Neural progenitor cell (in vitro differentiated cells): ENCODE measurements around the gene MCCC2. TPM values are rescaled to one million over a fixed set of nuclear protein-coding genes. Genes with fewer than 3 reads are reported as not detected.
"Not testable (repeated sequence)": the region's sequence is repeated elsewhere in the genome, so short reads cannot be mapped to it uniquely, and the experiment has no call there.

Experiments
- DNase-seq: peaks from one replicate; pipeline ENCODE4 v3.0.0-alpha.2; 2016; ENCODE audit warnings: low spot score
- H2AFZ ChIP-seq: fragments of 200-600 bp; sonication (generic); replicated peaks from 2 replicates; pipeline ENCODE4 v1.6.1; 2016; ENCODE audit warnings: antibody characterized with exemption
- H3F3A ChIP-seq: fragments of 200-600 bp; sonication (generic); 2 replicates; pipeline ENCODE4 v1.6.1; 2016; ENCODE audit warnings: antibody characterized with exemption, low read depth
- H3K27ac ChIP-seq: fragments of 200-600 bp; sonication (generic); 2 replicates; pipeline ENCODE4 v1.5.1; 2016; ENCODE audit warnings: mild to moderate bottlenecking
- H3K27me3 ChIP-seq: fragments of 200-600 bp; sonication (generic); 2 replicates; pipeline ENCODE4 v1.6.1; 2016; ENCODE audit warnings: mild to moderate bottlenecking, moderate library complexity
- H3K36me3 ChIP-seq: fragments of 200-600 bp; sonication (generic); 2 replicates; pipeline ENCODE4 v1.5.1; 2016
- H3K4me1 ChIP-seq: fragments of 200-600 bp; sonication (generic); 2 replicates; pipeline ENCODE4 v1.6.1; 2016; ENCODE audit warnings: mixed run types
- H3K4me2 ChIP-seq: fragments of 200-600 bp; sonication (generic); 2 replicates; pipeline ENCODE4 v1.6.1; 2016
- H3K4me3 ChIP-seq: fragments of 200-600 bp; sonication (generic); 2 replicates; pipeline ENCODE4 v1.5.1; 2016
- H3K79me2 ChIP-seq: fragments of 200-600 bp; sonication (generic); 2 replicates; pipeline ENCODE4 v1.6.1; 2016; ENCODE audit warnings: low read depth
- H3K9ac ChIP-seq: fragments of 200-600 bp; sonication (generic); 2 replicates; pipeline ENCODE4 v1.6.1; 2016
- H3K9me3 ChIP-seq: fragments of 200-600 bp; sonication (generic); 2 replicates; pipeline ENCODE4 v1.5.1; 2016; ENCODE audit warnings: low read depth
- H4K20me1 ChIP-seq: fragments of 200-600 bp; sonication (generic); 2 replicates; pipeline ENCODE4 v1.6.1; 2016; ENCODE audit warnings: low read depth
- H3K27ac Mint-ChIP-seq: 3 replicates; pipeline ENCODE4 v1.8.0; 2021; ENCODE audit warnings: mixed read lengths
- H3K27me3 Mint-ChIP-seq: 2 replicates; pipeline ENCODE4 v1.8.0; 2022; ENCODE audit warnings: low read depth, mild to moderate bottlenecking, inconsistent platforms, moderate library complexity, mixed read lengths; ENCODE audit not compliant: insufficient read depth
- H3K36me3 Mint-ChIP-seq: 3 replicates; pipeline ENCODE4 v1.8.0; 2021; ENCODE audit warnings: mixed read lengths
- H3K4me1 Mint-ChIP-seq: 3 replicates; pipeline ENCODE4 v1.8.0; 2021; ENCODE audit warnings: mixed read lengths
- H3K4me3 Mint-ChIP-seq: 3 replicates; pipeline ENCODE4 v1.8.0; 2021; ENCODE audit warnings: mild to moderate bottlenecking, moderate library complexity, mixed read lengths
- H3K9me3 Mint-ChIP-seq: 3 replicates; pipeline ENCODE4 v1.8.0; 2020; ENCODE audit warnings: mixed read lengths
- CTCF ChIP-seq: fragments of 200-600 bp; sonication (generic); IDR thresholded peaks from 2 replicates; pipeline ENCODE4 v1.5.1; 2017; ENCODE audit warnings: antibody characterized with exemption, mild to moderate bottlenecking
- EZH2 ChIP-seq: fragments of 200-600 bp; sonication (generic); IDR thresholded peaks from 2 replicates; pipeline ENCODE4 v1.6.1; 2017; ENCODE audit warnings: antibody characterized with exemption, mild to moderate bottlenecking, moderate library complexity
- EZH2phosphoT487 ChIP-seq: fragments of 200-600 bp; sonication (generic); IDR thresholded peaks from 2 replicates; pipeline ENCODE4 v1.6.1; 2017; ENCODE audit warnings: antibody characterized with exemption
- total RNA-seq: library from RNA; depleted of rRNA; stranded (reverse); fragments of >200 nt; gene quantifications from 2 replicates; pipeline ENCODE4 v1.2.3, GENCODE V29; 2015; ENCODE audit warnings: low replicate concordance

Gene MCCC2
- total RNA-seq, 1 donor from 2014 or later: 19.8 TPM

- H3K79me2 ChIP-seq: no peaks in the 10 kb centered on the region
- no peaks in the 10 kb centered on the region for H3K4me1 ChIP-seq
- Mint-ChIP-seq H3K4me1 (no peaks in the 10 kb centered on the region), H3K9me3 (no peaks in the 10 kb centered on the region), H3K27me3 (no peaks in the 10 kb centered on the region), H3K4me3 (no peak overlapping the region), H3K27ac (no peak overlapping the region), H3K36me3 (peaks cover 10% of the 10 kb centered on the region)
- H3K9ac ChIP-seq: no peak overlapping the region
- TF ChIP-seq EZH2phosphoT487: no peak
- H3F3A ChIP-seq: no peaks in the 10 kb centered on the region
- no peak overlapping the region for H3K27ac ChIP-seq
- H3K4me3 ChIP-seq: no peak overlapping the region
- no peaks in the 10 kb centered on the region for H3K36me3 ChIP-seq
- H2AFZ ChIP-seq: no peak overlapping the region
- H4K20me1 ChIP-seq: no peaks in the 10 kb centered on the region
- no peak for DNase-seq
- H3K27me3 ChIP-seq: no peaks in the 10 kb centered on the region
- no peaks in the 10 kb centered on the region for H3K9me3 ChIP-seq
- H3K4me2 ChIP-seq: no peak overlapping the region
Measured at GRCh38 chr5:71662381-71662780, 75.2 kb downstream of the MCCC2 start.

- Mint-ChIP-seq H3K27me3 (no peaks in the 10 kb centered on the region), H3K4me3 (no peak overlapping the region), H3K27ac (peak overlapping the region; percentile 89), H3K9me3 (no peaks in the 10 kb centered on the region), H3K36me3 (peaks cover 1% of the 10 kb centered on the region), H3K4me1 (no peaks in the 10 kb centered on the region)
- DNase-seq: no peak
- Histone ChIP-seq H3F3A (no peaks in the 10 kb centered on the region), H4K20me1 (no peaks in the 10 kb centered on the region), H3K79me2 (no peaks in the 10 kb centered on the region), H2AFZ (no peak overlapping the region), H3K4me1 (no peaks in the 10 kb centered on the region), H3K36me3 (no peaks in the 10 kb centered on the region), H3K4me2 (no peak overlapping the region), H3K9ac (no peak overlapping the region), H3K27ac (no peak overlapping the region), H3K4me3 (no peak overlapping the region), H3K9me3 (no peaks in the 10 kb centered on the region), H3K27me3 (no peaks in the 10 kb centered on the region)
- TF ChIP-seq EZH2phosphoT487 (no peak), EZH2 (no peak), CTCF (no peak)
Measured at GRCh38 chr5:71663191-71663969, 76.2 kb downstream of the MCCC2 start.

GRCh38 chr5:71664615-71665014 lies 77.5 kb downstream of the MCCC2 start:
- H3K4me1 ChIP-seq, H4K20me1 ChIP-seq, H3K36me3 Mint-ChIP-seq, DNase-seq, H3K27me3 Mint-ChIP-seq, H3K36me3 ChIP-seq, H3K79me2 ChIP-seq, H3K4me3 ChIP-seq, H3K9me3 Mint-ChIP-seq, H3K4me2 ChIP-seq, H2AFZ ChIP-seq, H3K27ac ChIP-seq, H3K4me3 Mint-ChIP-seq, H3K4me1 Mint-ChIP-seq, H3F3A ChIP-seq, H3K9ac ChIP-seq, H3K27ac Mint-ChIP-seq, H3K9me3 ChIP-seq, H3K27me3 ChIP-seq: not testable (repeated sequence)

GRCh38 chr5:71666321-71666720 lies 79.2 kb downstream of the MCCC2 start:
- no peak overlapping the region for H3K27ac ChIP-seq
- no peak for DNase-seq
- H3K4me1 Mint-ChIP-seq: no peaks in the 10 kb centered on the region

More at GRCh38 chr5:71666321-71666720, 79.2 kb downstream of the MCCC2 start:
- TF ChIP-seq CTCF (no peak), EZH2 (no peak)
- Mint-ChIP-seq H3K4me3 (no peak overlapping the region), H3K27ac (no peak overlapping the region), H3K9me3 (no peaks in the 10 kb centered on the region), H3K27me3 (no peaks in the 10 kb centered on the region), H3K36me3 (no peaks in the 10 kb centered on the region)
- Histone ChIP-seq H3K9me3 (no peaks in the 10 kb centered on the region), H2AFZ (no peak overlapping the region), H3K9ac (no peak overlapping the region), H3K79me2 (no peaks in the 10 kb centered on the region), H3K36me3 (no peaks in the 10 kb centered on the region), H3K4me3 (no peak overlapping the region), H4K20me1 (no peaks in the 10 kb centered on the region), H3F3A (no peaks in the 10 kb centered on the region), H3K4me2 (no peak overlapping the region), H3K4me1 (no peaks in the 10 kb centered on the region), H3K27me3 (no peaks in the 10 kb centered on the region)
